Ovary (tissue), 3 donors: ENCODE results near the gene TACC2.

Experiments used
- CTCF ChIP-seq, 3 donors: fragments of 450-650 bp in 2 of 3; fragments of 200-600 bp in 1 of 3; IDR thresholded peaks; one replicate each; pipeline versions ENCODE4 v1.5.1 to v1.8.0; 2016 to 2022; ENCODE audit warnings: antibody characterized with exemption in 3 of 3, mild to moderate bottlenecking in 1 of 3
- EP300 ChIP-seq: sonication (generic); formaldehyde crosslinking; IDR thresholded peaks from one replicate; pipeline ENCODE4 v1.6.1; 2017; ENCODE audit warnings: antibody characterized with exemption
- POLR2A ChIP-seq: fragments of 450-650 bp; IDR thresholded peaks from one replicate; pipeline ENCODE4 v1.6.1; 2017; ENCODE audit warnings: antibody characterized with exemption, mild to moderate bottlenecking, moderate library complexity
- donor health status: DM: no; HTN: no; CAD: no.

DNA sequence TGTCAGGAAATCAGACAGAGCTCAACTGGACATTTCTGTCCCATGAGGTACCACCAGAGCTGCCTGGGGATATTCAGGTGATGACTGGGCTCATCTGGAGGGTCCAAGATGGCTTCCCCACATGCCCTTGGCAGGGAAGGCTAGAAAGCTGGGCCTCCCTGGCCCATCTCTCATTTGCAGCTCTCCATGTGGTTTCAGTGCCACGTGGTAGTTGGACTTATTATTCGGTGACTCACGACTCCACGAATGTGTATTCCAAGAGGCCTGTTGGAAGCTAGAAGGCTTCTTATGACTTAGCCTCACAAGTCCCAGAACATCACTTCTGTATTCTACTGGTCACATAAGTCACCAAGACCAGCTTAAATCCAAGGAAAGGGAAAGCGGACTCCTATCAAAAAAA, 36.7 kb upstream of the TACC2 start:
- TF ChIP-seq CTCF (IDR thresholded peaks at IDR 0.05), result no peak
- no peak for TF ChIP-seq POLR2A
- no peak for TF ChIP-seq EP300
